DND-41 (cell line): Measurements from ENCODE around the gene EFNA2.

Experiments used
- ATAC-seq: fragments of 200-7000 bp; cut with Tn5 transposase; 3 replicates; pipeline ENCODE4 v1.9.1; 2021; ENCODE audit warnings: low read depth; ENCODE audit not compliant: insufficient read depth
- DNase-seq: peaks from one replicate; pipeline ENCODE4 v3.0.0-alpha.2; 2020
- H2AFZ ChIP-seq: 2 replicates; pipeline ENCODE4 v1.6.0; 2012; ENCODE audit warnings: low read depth, low read length
- H3K27ac ChIP-seq: 2 replicates; pipeline ENCODE4 v1.5.1; 2012; ENCODE audit warnings: low read length, inconsistent platforms
- H3K27me3 ChIP-seq: fragments of 200-600 bp; sonication (generic); 2 replicates; pipeline ENCODE4 v1.6.0; 2012; ENCODE audit warnings: low read length, mild to moderate bottlenecking, inconsistent platforms; ENCODE audit not compliant: insufficient read depth, poor library complexity
- H3K36me3 ChIP-seq: 2 replicates; pipeline ENCODE4 v1.5.1; 2012; ENCODE audit warnings: low read length, inconsistent platforms; ENCODE audit not compliant: insufficient read depth
- H3K4me1 ChIP-seq: 2 replicates; pipeline ENCODE4 v1.5.1; 2012; ENCODE audit warnings: mild to moderate bottlenecking, low read length; ENCODE audit not compliant: insufficient read depth
- H3K4me2 ChIP-seq: 2 replicates; pipeline ENCODE4 v1.6.0; 2012; ENCODE audit warnings: mild to moderate bottlenecking, moderate library complexity, low read length, inconsistent platforms; ENCODE audit not compliant: insufficient read depth
- H3K4me3 ChIP-seq, 2 experiments: fragments of 200-600 bp in 1 of 2; shearing (Covaris generic) in 1 of 2; 2 replicates each; pipeline ENCODE4 v1.5.1; 2012 to 2016; ENCODE audit warnings: inconsistent platforms in 2 of 2, low read length in 2 of 2, mild to moderate bottlenecking in 2 of 2, low read depth in 1 of 2, moderate library complexity in 1 of 2
- H3K79me2 ChIP-seq: 2 replicates; pipeline ENCODE4 v1.6.0; 2012; ENCODE audit warnings: low read length, inconsistent platforms; ENCODE audit not compliant: insufficient read depth
- H3K9ac ChIP-seq: 2 replicates; pipeline ENCODE4 v1.6.0; 2012; ENCODE audit warnings: low read depth, mild to moderate bottlenecking, inconsistent platforms, low read length, moderate library complexity
- H3K9me3 ChIP-seq: 2 replicates; pipeline ENCODE4 v1.5.1; 2012; ENCODE audit warnings: low read length, moderate library complexity, mild to moderate bottlenecking, inconsistent platforms; ENCODE audit not compliant: insufficient read depth, severe bottlenecking
- H4K20me1 ChIP-seq: 2 replicates; pipeline ENCODE4 v1.6.0; 2012; ENCODE audit warnings: low read length; ENCODE audit not compliant: insufficient read depth
- EZH2 ChIP-seq: IDR thresholded peaks from 3 replicates; pipeline ENCODE4 v1.6.1; 2012; ENCODE audit warnings: borderline replicate concordance, low read depth, mild to moderate bottlenecking, moderate library complexity, low read length, inconsistent platforms; ENCODE audit not compliant: severe bottlenecking
- TF ChIP-seq, protein P1 (sequence below): IDR thresholded peaks from 2 replicates; pipeline ENCODE4 v1.5.1; 2012; ENCODE audit warnings: borderline replicate concordance, low read length, moderate library complexity, mild to moderate bottlenecking; ENCODE audit not compliant: poor library complexity, severe bottlenecking; ENCODE audit errors: extremely low read depth

Gene EFNA2

DNA sequence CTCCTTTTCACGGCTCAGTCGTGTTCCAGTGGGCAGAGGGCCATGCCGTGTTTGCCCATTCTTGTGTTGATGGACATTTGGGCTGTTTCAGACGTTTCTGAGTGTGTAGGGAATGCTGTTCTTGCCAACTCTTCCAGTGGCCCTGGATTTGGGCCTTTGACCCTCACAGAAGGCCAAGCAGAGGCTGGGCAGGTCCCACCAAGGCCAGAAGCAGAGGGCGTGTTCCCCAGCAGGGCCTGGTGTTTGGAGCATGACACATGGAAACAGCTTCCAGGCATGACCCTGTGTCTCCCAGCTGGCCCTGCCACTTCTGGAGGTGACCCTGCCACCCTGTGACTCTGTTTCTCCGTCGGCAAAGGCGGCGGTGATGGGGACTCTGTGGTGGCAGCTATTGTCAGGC, 35.9 kb downstream of the EFNA2 start:
- Histone ChIP-seq H3K27ac (no peak overlapping the region), H3K27me3 (peaks cover 15% of the 10 kb centered on the region), H3K79me2 (no peaks in the 10 kb centered on the region), H3K4me1 (no peaks in the 10 kb centered on the region), H3K4me3 (no peak overlapping the region), H3K9ac (no peak overlapping the region), H3K36me3 (no peaks in the 10 kb centered on the region), H4K20me1 (peaks cover 3% of the 10 kb centered on the region; the same call in 1 of the 2 replicates), H2AFZ (no peak overlapping the region), H3K4me2 (no peak overlapping the region), H3K9me3 (no peaks in the 10 kb centered on the region)
- DNase-seq = no peak
- no peak for ATAC-seq
- TF ChIP-seq, protein P1, sequence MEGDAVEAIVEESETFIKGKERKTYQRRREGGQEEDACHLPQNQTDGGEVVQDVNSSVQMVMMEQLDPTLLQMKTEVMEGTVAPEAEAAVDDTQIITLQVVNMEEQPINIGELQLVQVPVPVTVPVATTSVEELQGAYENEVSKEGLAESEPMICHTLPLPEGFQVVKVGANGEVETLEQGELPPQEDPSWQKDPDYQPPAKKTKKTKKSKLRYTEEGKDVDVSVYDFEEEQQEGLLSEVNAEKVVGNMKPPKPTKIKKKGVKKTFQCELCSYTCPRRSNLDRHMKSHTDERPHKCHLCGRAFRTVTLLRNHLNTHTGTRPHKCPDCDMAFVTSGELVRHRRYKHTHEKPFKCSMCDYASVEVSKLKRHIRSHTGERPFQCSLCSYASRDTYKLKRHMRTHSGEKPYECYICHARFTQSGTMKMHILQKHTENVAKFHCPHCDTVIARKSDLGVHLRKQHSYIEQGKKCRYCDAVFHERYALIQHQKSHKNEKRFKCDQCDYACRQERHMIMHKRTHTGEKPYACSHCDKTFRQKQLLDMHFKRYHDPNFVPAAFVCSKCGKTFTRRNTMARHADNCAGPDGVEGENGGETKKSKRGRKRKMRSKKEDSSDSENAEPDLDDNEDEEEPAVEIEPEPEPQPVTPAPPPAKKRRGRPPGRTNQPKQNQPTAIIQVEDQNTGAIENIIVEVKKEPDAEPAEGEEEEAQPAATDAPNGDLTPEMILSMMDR = no peak
- no peak for TF ChIP-seq EZH2

DNA sequence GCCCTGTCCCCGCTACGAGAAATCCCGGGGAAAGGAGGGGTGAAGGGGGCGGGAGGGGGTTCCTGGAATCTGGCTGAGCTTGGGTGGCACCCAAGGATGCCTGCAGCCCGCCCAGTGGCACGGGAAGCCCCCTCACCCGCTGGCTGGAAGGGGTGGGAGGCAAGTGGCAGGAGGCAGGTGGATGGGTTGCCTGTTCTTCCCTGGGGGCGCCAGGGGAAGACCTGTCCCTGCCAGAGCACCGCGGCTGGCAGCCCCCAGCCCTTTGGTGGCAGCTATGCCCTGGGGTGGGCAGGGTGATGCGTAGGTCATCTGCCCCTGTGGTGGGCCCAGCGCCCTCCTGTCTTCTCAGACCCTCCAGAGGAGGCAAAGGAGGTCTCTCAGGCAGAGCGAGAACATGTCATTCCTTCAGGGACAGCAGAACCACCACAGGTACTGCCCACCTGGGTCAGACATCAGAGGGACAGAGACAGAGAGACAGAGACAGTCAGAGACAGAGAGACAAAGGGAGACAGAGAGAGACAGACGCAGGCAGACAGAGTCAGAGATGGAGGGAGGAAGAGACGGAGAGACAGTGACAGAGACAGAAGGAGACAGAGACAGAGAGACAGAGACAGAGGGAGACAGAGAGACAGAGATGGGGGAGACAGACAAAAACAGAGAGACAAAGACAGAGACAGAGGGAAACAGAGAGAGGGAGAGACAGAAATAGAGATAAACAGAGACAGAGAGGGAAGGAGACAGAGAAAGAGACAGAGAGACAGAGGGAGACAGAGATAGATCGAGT, 36.7 kb downstream of the EFNA2 start:
- H3K27ac ChIP-seq = no peak overlapping the region
- no peak overlapping the region for H3K4me2 ChIP-seq
- no peaks in the 10 kb centered on the region for H3K36me3 ChIP-seq
- H3K27me3 ChIP-seq = peaks cover 15% of the 10 kb centered on the region
- no peak for DNase-seq
- no peaks in the 10 kb centered on the region for H3K9me3 ChIP-seq
- H3K4me3 ChIP-seq = no peak overlapping the region
- no peak for ATAC-seq
- no peaks in the 10 kb centered on the region for H3K4me1 ChIP-seq
- no peak overlapping the region for H3K9ac ChIP-seq
- no peaks in the 10 kb centered on the region for H3K79me2 ChIP-seq
- H2AFZ ChIP-seq = no peak overlapping the region
- no peak for TF ChIP-seq EZH2
- TF ChIP-seq, protein P1 = no peak
- no peaks in the 10 kb centered on the region for H4K20me1 ChIP-seq

- TF ChIP-seq, protein P1 = no peak
- no peak for TF ChIP-seq EZH2
- H3K27ac ChIP-seq = no peak overlapping the region
- peaks cover 3% of the 10 kb centered on the region for H3K27me3 ChIP-seq
- H3K4me2 ChIP-seq = no peak overlapping the region
- H3K4me3 ChIP-seq = no peak overlapping the region
- DNase-seq (no peak), ATAC-seq (no peak)
- H3K4me1 ChIP-seq = no peaks in the 10 kb centered on the region
- no peak overlapping the region for H3K9ac ChIP-seq
- H3K79me2 ChIP-seq = no peaks in the 10 kb centered on the region
- H3K36me3 ChIP-seq = no peaks in the 10 kb centered on the region
- H3K9me3 ChIP-seq = no peaks in the 10 kb centered on the region
- no peak overlapping the region for H2AFZ ChIP-seq
- H4K20me1 ChIP-seq = no peaks in the 10 kb centered on the region
Measured at GRCh38 chr19:1324249-1324805, 38.7 kb downstream of the EFNA2 start.
